GM18519 (cell line): Measurements from ENCODE around the gene QSER1.
"Not testable (repeated sequence)": the region's sequence is repeated elsewhere in the genome, so short reads cannot be mapped to it uniquely, and the experiment has no call there.

ENCODE experiments used
- ATAC-seq: cut with Tn5 transposase; IDR thresholded peaks from one replicate; pipeline ENCODE4 v1.9.1; 2021; ENCODE audit warnings: mild to moderate bottlenecking, moderate library complexity; ENCODE audit not compliant: unreplicated experiment, low FRiP score

The QSER1 gene

GRCh38 chr11:32892355-32893092 is at the start of gene QSER1:
QSER1 (plus strand) TSS chr11:32892811; CDS start chr11:32893126, 315 bp downstream.
- ATAC-seq: peak; percentile 54

GRCh38 chr11:32843544-32843943 is 49.1 kb upstream of the QSER1 start:
- no peak for ATAC-seq

- no peak for ATAC-seq
Observed at GRCh38 chr11:32847511-32847910, 45.1 kb upstream of the QSER1 start.

DNA sequence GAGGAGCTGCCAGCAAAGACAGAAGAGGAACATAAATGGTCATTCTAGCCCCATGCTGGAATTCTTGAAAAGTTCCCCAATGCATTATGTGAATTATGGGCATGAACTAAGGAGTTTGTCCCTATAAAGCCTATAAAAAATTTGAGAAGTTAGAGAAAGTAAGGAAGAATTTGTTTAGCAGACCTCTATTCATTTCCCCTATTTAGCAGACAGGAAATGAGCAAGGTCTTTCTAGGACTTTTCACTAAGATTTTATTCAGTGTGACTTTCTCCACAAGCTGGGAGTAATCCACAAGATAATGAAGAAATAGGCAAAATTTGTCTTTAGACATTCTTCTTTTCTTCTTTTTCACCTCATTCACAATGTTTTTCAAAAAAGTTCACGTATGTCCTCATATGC is 42.9 kb upstream of the QSER1 start:
- no peak for ATAC-seq

GRCh38 chr11:32851251-32851650 is 41.4 kb upstream of the QSER1 start:
- ATAC-seq: no peak

DNA sequence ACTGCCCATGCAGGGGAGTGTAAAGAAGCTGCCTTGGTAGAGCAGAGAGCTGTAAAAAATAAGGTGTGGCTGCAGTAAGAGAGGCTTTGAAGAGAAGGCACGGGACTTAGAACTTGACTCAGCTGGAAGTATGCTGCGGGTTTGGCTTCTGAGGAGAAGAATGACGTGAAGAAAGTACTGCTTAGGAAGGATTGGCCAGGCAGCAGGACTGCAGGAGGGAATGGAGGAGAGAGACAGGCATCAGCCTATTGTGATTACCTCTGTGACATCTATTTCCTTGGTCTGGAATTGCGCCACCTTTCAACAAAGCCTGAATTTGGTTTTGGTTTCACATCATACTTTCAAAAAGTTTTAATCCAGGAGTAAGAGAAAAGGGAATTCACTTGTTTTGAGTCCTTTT is 40.4 kb upstream of the QSER1 start:
- ATAC-seq: no peak

- no peak for ATAC-seq
Observed at GRCh38 chr11:32855601-32856000, 37.0 kb upstream of the QSER1 start.

GRCh38 chr11:32858731-32859130 is 33.9 kb upstream of the QSER1 start:
- no peak for ATAC-seq

- ATAC-seq: no peak
Observed at GRCh38 chr11:32861850-32862577, 30.6 kb upstream of the QSER1 start.

GRCh38 chr11:32864555-32864954 is 28.1 kb upstream of the QSER1 start:
- ATAC-seq: no peak

- not testable (repeated sequence) for ATAC-seq
Observed at GRCh38 chr11:32868752-32869151, 23.9 kb upstream of the QSER1 start.

GRCh38 chr11:32870676-32871075 is 21.9 kb upstream of the QSER1 start:
- no peak for ATAC-seq

DNA sequence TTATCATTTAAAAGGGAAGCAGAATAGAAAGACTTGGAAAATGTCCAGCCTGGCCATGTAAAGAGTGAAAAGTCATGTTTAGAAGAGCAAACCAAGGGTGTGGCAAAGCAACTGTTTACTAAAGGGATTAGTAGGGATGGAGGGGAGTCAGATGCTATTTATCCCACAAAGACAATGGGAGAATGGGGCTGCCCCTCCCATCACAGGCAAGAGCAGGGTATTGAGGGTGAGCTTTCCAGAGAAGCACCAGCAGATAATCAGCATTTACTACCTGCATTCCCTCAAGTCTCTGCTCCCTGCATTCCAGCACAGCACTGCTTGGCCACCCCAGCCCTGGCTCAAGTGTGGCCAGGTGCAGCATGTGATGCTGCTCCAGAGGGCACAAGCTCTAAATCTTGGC is 18.5 kb upstream of the QSER1 start:
- ATAC-seq: no peak

DNA sequence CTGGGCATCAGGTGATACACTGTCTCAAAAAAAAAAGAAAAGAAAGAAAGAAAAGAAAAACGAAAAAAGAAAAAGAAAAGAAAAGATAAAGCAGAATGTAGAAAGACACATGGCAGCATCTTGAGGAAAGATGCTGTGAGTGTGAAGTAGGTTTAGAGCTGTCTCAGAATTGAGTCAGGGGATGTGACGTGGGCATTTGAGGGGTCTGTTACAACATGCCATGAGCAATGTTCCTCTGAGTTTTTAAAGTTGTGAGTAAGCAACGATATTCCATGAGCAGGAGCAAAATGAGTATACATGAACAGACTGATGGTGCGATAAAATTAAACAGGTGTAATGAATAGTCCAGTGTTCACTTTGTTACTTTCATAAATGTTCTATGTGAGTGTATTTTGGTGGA is 11.3 kb upstream of the QSER1 start:
- no peak for ATAC-seq

- no peak for ATAC-seq
Observed at GRCh38 chr11:32883421-32883820, 9.2 kb upstream of the QSER1 start.

- ATAC-seq: no peak
Observed at GRCh38 chr11:32884023-32884422, 8.6 kb upstream of the QSER1 start.

DNA sequence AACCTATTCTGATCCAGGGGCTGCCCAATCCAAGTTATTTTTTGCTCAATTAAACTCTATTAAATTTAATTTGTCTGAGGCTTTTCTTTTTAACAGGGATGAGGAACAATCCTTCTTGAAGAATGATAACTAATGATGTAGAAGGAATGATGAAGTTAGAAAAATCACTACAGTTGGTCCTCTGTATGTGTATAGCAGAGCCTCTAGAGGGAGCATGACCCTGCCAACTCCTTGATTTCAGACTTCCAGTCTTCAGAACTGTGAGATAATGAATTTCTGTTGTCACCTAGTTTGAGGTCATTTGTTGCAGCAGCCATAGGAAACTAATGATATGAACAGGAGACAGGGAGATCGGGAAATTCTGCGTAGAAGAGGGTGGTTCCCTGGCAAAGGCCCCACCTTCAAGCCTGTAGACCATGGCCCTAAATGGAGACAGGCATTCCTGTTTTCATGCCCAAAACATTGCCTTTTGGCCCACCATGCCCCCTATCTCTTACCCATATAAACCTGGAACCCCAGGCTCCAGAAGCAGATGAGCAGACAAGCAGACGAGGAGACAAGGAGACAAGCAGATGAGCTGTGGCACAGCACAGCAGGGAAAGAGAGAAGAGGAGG is 7.7 kb upstream of the QSER1 start:
- no peak for ATAC-seq

- ATAC-seq: no peak
Observed at GRCh38 chr11:32885556-32885955, 7.1 kb upstream of the QSER1 start.

GRCh38 chr11:32886180-32886579 is 6.4 kb upstream of the QSER1 start:
- ATAC-seq: no peak

- ATAC-seq: not testable (repeated sequence)
Observed at GRCh38 chr11:32887707-32888383, 4.8 kb upstream of the QSER1 start.

DNA sequence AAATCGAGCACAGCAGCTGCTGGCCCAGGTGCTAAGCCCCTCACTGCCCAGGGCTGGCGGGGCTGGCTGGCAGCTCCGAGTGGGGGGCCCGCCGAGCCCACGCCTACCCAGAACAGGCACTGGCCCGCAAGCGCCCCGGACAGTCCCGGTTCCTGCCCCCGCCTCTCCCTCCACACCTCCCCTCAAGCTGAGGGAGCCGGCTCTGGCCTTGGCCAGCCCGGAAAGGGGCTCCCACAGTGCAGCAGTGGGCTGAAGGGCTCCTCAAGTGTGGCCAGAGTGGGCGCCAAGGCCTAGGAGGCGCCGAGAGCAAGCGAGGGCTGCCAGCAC is 4.3 kb upstream of the QSER1 start:
- not testable (repeated sequence) for ATAC-seq
